ENCODE measurements around the gene ZNF428. TPM values are rescaled to one million over a fixed set of nuclear protein-coding genes. Genes with fewer than 3 reads are reported as not detected.

Gene ZNF428
- total and polyA plus RNA-seq, 8 donors: 12.0 to 55.0 (median 19.4) TPM

GRCh38 chr19:43620061-43621001 is 902 bp upstream of the ZNF428 start:
- Histone ChIP-seq H3K27me3 (no peaks in the 10 kb centered on the region), H3K4me1 (peaks cover 0 to 7% (median 0%) of the 10 kb centered on the region in 3 donors), H3K9me3 (no peaks in the 10 kb centered on the region), H3K36me3 (no peaks in the 10 kb centered on the region), H3K4me3 (peak overlapping the region; percentile 69 to 80 (median 70)), H3K27ac (peak overlapping the region; percentile 90 to 94 (median 91))
- no peak for TF ChIP-seq CTCF (IDR thresholded peaks at IDR 0.05)
- intact Hi-C loops (cut with DNase I): no loop called here
- ATAC-seq: no peak
- 32 to 41% methylated on average over 23 of the region's 23 CpGs for WGBS, 2 donors
- DNase-seq: peak in 2 of 6 donors; percentile 88 to 94
- no peak for FAIRE-seq

GRCh38 chr19:43618921-43619261 is 538 bp downstream of the ZNF428 start:
- H3K4me3 ChIP-seq: peak overlapping the region; percentile 69 to 80 (median 70)
- 1% methylated on average over 14 of the region's 14 CpGs for WGBS, 2 donors
- H3K27ac ChIP-seq: peak overlapping the region; percentile 90 to 94 (median 91)
- H3K36me3 ChIP-seq: no peaks in the 10 kb centered on the region
- intact Hi-C loops (cut with DNase I): no loop called here
- H3K4me1 ChIP-seq: peaks cover 0 to 7% (median 0%) of the 10 kb centered on the region in 3 donors
- peak in 2 of 6 donors; percentile 13 to 30 for DNase-seq
- no peak for TF ChIP-seq CTCF (IDR thresholded peaks at IDR 0.05)
- no peaks in the 10 kb centered on the region for H3K9me3 ChIP-seq
- no peak for FAIRE-seq
- no peaks in the 10 kb centered on the region for H3K27me3 ChIP-seq
- ATAC-seq: peak; percentile 7 to 34 (median 26)

- intact Hi-C loops (cut with DNase I): no loop called here
- no peak for TF ChIP-seq CTCF (IDR thresholded peaks at IDR 0.05)
- no peak for ATAC-seq
- no peak for FAIRE-seq
- WGBS, 2 donors: 90 to 92% methylated on average over 6 of the region's 6 CpGs
- Histone ChIP-seq H3K4me3 (no peak overlapping the region), H3K27ac (no peak overlapping the region), H3K4me1 (peaks cover 0 to 7% (median 0%) of the 10 kb centered on the region in 3 donors), H3K27me3 (no peaks in the 10 kb centered on the region), H3K36me3 (peaks cover 0 to 6% (median 3%) of the 10 kb centered on the region in 3 donors), H3K9me3 (no peaks in the 10 kb centered on the region)
- DNase-seq: peak in 1 of 6 donors; percentile 8
Measured at GRCh38 chr19:43616954-43617353, 2.5 kb downstream of the ZNF428 start.

GRCh38 chr19:43616306-43616705 is 3.1 kb downstream of the ZNF428 start:
- 30 to 38% methylated on average over 1 of the region's 1 CpG for WGBS, 2 donors

More at GRCh38 chr19:43616306-43616705, 3.1 kb downstream of the ZNF428 start:
- DNase-seq (no peak), FAIRE-seq (no peak), ATAC-seq (no peak)
- intact Hi-C loops (cut with DNase I): no loop called here
- Histone ChIP-seq H3K4me3 (no peak overlapping the region), H3K9me3 (no peaks in the 10 kb centered on the region), H3K36me3 (peaks cover 0 to 6% (median 6%) of the 10 kb centered on the region in 3 donors), H3K4me1 (peaks cover 0 to 7% (median 0%) of the 10 kb centered on the region in 3 donors), H3K27me3 (no peaks in the 10 kb centered on the region), H3K27ac (no peak overlapping the region)
- no peak for TF ChIP-seq CTCF (IDR thresholded peaks at IDR 0.05)

All from pancreas (tissue), 10 donors.